Liver (tissue), 9 donors: ENCODE measurements around the gene DOCK11. TPM values are rescaled to one million over a fixed set of nuclear protein-coding genes. Genes with fewer than 3 reads are reported as not detected.

Experiments used
- DNase-seq: peaks from one replicate; pipeline ENCODE4 v3.0.0-alpha.2; 2017; ENCODE audit warnings: low spot score
- H3K27ac ChIP-seq, 2 donors: one replicate each; pipeline ENCODE4 v1.7.0; 2013; ENCODE audit warnings: inconsistent platforms in 2 of 2, low read length in 2 of 2, control low read depth in 1 of 2, low read depth in 1 of 2, mild to moderate bottlenecking in 1 of 2
- H3K27me3 ChIP-seq, 4 donors: one replicate each; pipeline versions ENCODE4 v1.6.1 to v1.7.0; 2013; ENCODE audit warnings: low read length in 3 of 4, inconsistent platforms in 1 of 4, mild to moderate bottlenecking in 1 of 4, moderate library complexity in 1 of 4; ENCODE audit not compliant: control insufficient read depth in 4 of 4, insufficient read depth in 4 of 4
- H3K36me3 ChIP-seq, 4 donors: one replicate each; pipeline versions ENCODE4 v1.6.1 to v1.7.0; 2013; ENCODE audit warnings: low read length in 3 of 4, mild to moderate bottlenecking in 3 of 4, low read depth in 1 of 4, moderate library complexity in 1 of 4; ENCODE audit not compliant: control insufficient read depth in 4 of 4, insufficient read depth in 3 of 4
- H3K4me1 ChIP-seq, 4 donors: one replicate each; pipeline versions ENCODE4 v1.6.1 to v1.7.0; 2013; ENCODE audit warnings: low read length in 3 of 4, mild to moderate bottlenecking in 3 of 4, moderate library complexity in 1 of 4; ENCODE audit not compliant: control insufficient read depth in 4 of 4, insufficient read depth in 4 of 4
- H3K4me3 ChIP-seq, 3 donors: one replicate each; pipeline versions ENCODE4 v1.6.1 to v1.7.0; 2013; ENCODE audit warnings: low read length in 3 of 3, control low read depth in 1 of 3, low read depth in 1 of 3, mild to moderate bottlenecking in 1 of 3
- H3K9ac ChIP-seq, 2 donors: one replicate each; pipeline ENCODE4 v1.7.0; 2013; ENCODE audit warnings: low read length in 2 of 2, mild to moderate bottlenecking in 2 of 2, moderate library complexity in 2 of 2, control low read depth in 1 of 2, low read depth in 1 of 2
- H3K9me3 ChIP-seq, 4 donors: one replicate each; pipeline versions ENCODE4 v1.6.1 to v1.7.0; 2013; ENCODE audit warnings: low read length in 3 of 4; ENCODE audit not compliant: control insufficient read depth in 4 of 4
- ATF3 ChIP-seq: IDR thresholded peaks from 2 replicates; pipeline ENCODE4 v1.6.1; 2016; ENCODE audit warnings: antibody characterized with exemption
- CTCF ChIP-seq: fragments of 150-350 bp; IDR thresholded peaks from 2 replicates; pipeline ENCODE4 v1.5.1; 2017; ENCODE audit warnings: improper control_type of control experiment, low read depth, low read length; ENCODE audit not compliant: missing input control
- EGR1 ChIP-seq, 2 donors: IDR thresholded peaks; 2 replicates each; pipeline ENCODE4 v1.6.1; 2016 to 2018; ENCODE audit warnings: antibody characterized with exemption in 2 of 2, low read depth in 2 of 2
- FOXA1 ChIP-seq: IDR thresholded peaks from 2 replicates; pipeline ENCODE4 v1.6.1; 2016; ENCODE audit warnings: antibody characterized with exemption
- FOXA2 ChIP-seq: IDR thresholded peaks from 2 replicates; pipeline ENCODE4 v1.6.1; 2016; ENCODE audit warnings: antibody characterized with exemption
- GABPA ChIP-seq, 2 donors: IDR thresholded peaks in 1 of 2; conservative IDR thresholded peaks in 1 of 2; 2 replicates each; pipeline ENCODE4 v1.6.1; 2016; ENCODE audit warnings: antibody characterized with exemption in 2 of 2, mild to moderate bottlenecking in 1 of 2, moderate library complexity in 1 of 2
- HNF4A ChIP-seq, 2 donors: conservative IDR thresholded peaks; 2 replicates each; pipeline ENCODE4 v1.6.1; 2016; ENCODE audit warnings: antibody characterized with exemption in 2 of 2, mild to moderate bottlenecking in 2 of 2
- HNF4G ChIP-seq: IDR thresholded peaks from 2 replicates; pipeline ENCODE4 v1.6.1; 2016; ENCODE audit warnings: antibody characterized with exemption
- JUND ChIP-seq, 2 donors: IDR thresholded peaks; 2 replicates each; pipeline ENCODE4 v1.6.1; 2016; ENCODE audit warnings: antibody characterized with exemption in 2 of 2
- MAX ChIP-seq: IDR thresholded peaks from 2 replicates; pipeline ENCODE4 v1.6.1; 2016; ENCODE audit warnings: antibody characterized with exemption
- NR2F2 ChIP-seq: IDR thresholded peaks from 2 replicates; pipeline ENCODE4 v1.6.1; 2016; ENCODE audit warnings: antibody characterized with exemption
- RAD21 ChIP-seq, 2 donors: IDR thresholded peaks; 2 replicates each; pipeline ENCODE4 v1.6.1; 2016; ENCODE audit warnings: antibody characterized with exemption in 2 of 2, mild to moderate bottlenecking in 2 of 2
- REST ChIP-seq: IDR thresholded peaks from 2 replicates; pipeline ENCODE4 v1.6.1; 2016; ENCODE audit warnings: antibody characterized with exemption, mild to moderate bottlenecking
- RXRA ChIP-seq, 2 donors: IDR thresholded peaks; 2 replicates each; pipeline ENCODE4 v1.6.1; 2017 to 2018; ENCODE audit warnings: antibody characterized with exemption in 2 of 2, mild to moderate bottlenecking in 1 of 2
- SP1 ChIP-seq: IDR thresholded peaks from 2 replicates; pipeline ENCODE4 v1.6.1; 2018; ENCODE audit warnings: antibody characterized with exemption, mild to moderate bottlenecking
- TAF1 ChIP-seq: conservative IDR thresholded peaks from 2 replicates; pipeline ENCODE4 v1.6.1; 2016; ENCODE audit warnings: antibody characterized with exemption, mild to moderate bottlenecking
- YY1 ChIP-seq: IDR thresholded peaks from 2 replicates; pipeline ENCODE4 v1.6.1; 2016; ENCODE audit warnings: antibody characterized with exemption, mild to moderate bottlenecking
- ZBTB33 ChIP-seq: IDR thresholded peaks from 2 replicates; pipeline ENCODE4 v1.6.1; 2016; ENCODE audit warnings: antibody characterized with exemption
- whole genome bisulfite sequencing: extraction: QIAGEN DNeasy Blood & Tissue Kit; methylation state at CpG from one replicate; pipeline ENCODE4 v1.1.7; 2013; 5-methylcytosine and 5-hydroxymethylcytosine counted together
- polyA plus RNA-seq, 2 donors: library from polyadenylated mRNA; stranded (reverse) in 1 of 2; unstranded in 1 of 2; fragments of 200-250 nt in 1 of 2; fragments of >200 nt in 1 of 2; fragmentation: Nextera tagmentation in 1 of 2; extraction: Ambion mirVana in 1 of 2; gene quantifications; one replicate each; pipeline versions ENCODE4 v1.2.1 to v1.2.3, GENCODE V29; 2013 to 2015
- total RNA-seq, 2 donors: library from RNA; depleted of rRNA; stranded (reverse); fragments of >200 nt; gene quantifications; one replicate each; pipeline ENCODE4 v1.2.3, GENCODE V29; 2014
- donor health status: healthy.
- donor health status: healthy.
- donor health status: healthy.
- donor health status: healthy.
- donor health status: healthy.

The DOCK11 gene
- total and polyA plus RNA-seq, 4 donors, result 1.3 to 9.3 (median 3.7) TPM

- H3K36me3 ChIP-seq, result no peaks in the 10 kb centered on the region
- H3K4me3 ChIP-seq, result no peak overlapping the region
- H3K9me3 ChIP-seq, result no peaks in the 10 kb centered on the region
- peaks cover 0 to 3% (median 0%) of the 10 kb centered on the region in 4 donors for H3K27me3 ChIP-seq
- H3K4me1 ChIP-seq, result no peaks in the 10 kb centered on the region
- TF ChIP-seq GABPA (IDR thresholded peaks at IDR 0.05 in 1 of 2, conservative IDR thresholded peaks at IDR 0.05 in 1 of 2) (no peak), CTCF (no peak), NR2F2 (no peak), HNF4G (no peak), RAD21 (IDR thresholded peaks at IDR 0.05) (no peak), ATF3 (no peak), JUND (IDR thresholded peaks at IDR 0.05) (no peak), RXRA (IDR thresholded peaks at IDR 0.05) (no peak), MAX (no peak), FOXA1 (no peak), HNF4A (conservative IDR thresholded peaks at IDR 0.05) (no peak), ZBTB33 (no peak), SP1 (no peak), EGR1 (IDR thresholded peaks at IDR 0.05; ENCODE audit: low read depth in 2 of 2) (no peak), TAF1 (no peak), FOXA2 (no peak), YY1 (no peak), REST (no peak)
- no peak for DNase-seq
- no peak overlapping the region for H3K27ac ChIP-seq
- 87% methylated on average over 5 of the region's 5 CpGs for WGBS
- H3K9ac ChIP-seq, result no peak overlapping the region
Measured at GRCh38 chrX:118520216-118521206, 24.9 kb downstream of the DOCK11 start.
